Stimulated activated CD4-positive, alpha-beta T cell treated with anti-CD3 and anti-CD28 coated beads, TNF-alpha, amount 100 ng/mL, for 48 hours (primary cell): ENCODE results near the gene SCMH1.

Experiments used
- DNase-seq, 3 donors: peaks; one replicate each; pipeline ENCODE4 v3.0.0-alpha.2; 2020; ENCODE audit warnings: low read depth in 3 of 3

Gene SCMH1

DNA sequence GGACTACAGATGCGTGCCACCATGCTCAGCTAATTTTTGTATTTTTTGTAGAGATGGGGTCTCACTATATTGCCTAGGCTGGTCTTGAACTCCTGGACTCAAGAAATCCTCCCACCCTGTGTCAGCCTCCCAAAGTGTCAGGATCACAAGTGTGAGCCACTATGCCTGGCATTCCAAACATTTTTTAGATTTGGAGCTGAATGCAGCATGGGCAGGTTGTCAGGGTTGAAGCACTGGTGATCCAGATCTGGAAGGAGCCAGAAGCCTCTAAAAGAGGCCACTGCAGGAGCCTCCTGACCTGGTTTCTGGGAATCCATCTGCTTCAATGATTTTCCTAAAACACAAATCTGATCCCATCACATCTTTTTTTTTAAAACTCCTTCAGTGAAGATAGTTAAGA lies 264.4 kb downstream of the SCMH1 start:
- no peak for DNase-seq
